ENCODE results near the gene ZBTB7B.

Gene ZBTB7B

DNA sequence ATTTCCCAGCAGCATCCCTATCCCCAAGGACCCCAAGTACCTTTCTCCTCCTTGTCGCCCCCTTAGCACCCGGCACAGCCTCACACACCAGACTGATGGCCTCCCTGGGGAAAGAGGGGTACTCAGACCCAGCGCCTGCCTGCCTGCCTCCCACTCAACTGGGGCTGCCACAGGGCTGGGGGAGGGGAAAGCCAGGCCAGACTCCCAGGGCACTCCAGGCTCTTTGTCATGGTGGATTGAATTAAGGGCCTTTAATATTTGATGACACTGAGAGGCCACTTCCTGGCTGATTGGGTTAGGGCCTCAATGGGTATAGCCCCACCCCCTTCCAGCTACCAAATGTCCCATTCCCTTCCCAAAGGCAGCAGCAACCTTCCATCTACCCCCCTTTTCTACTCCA is 33.9 kb upstream of the ZBTB7B start:
- TF ChIP-seq ZNF354C (tag by site-specific recombination; IDR thresholded peaks at IDR 0.05; ENCODE audit: borderline replicate concordance, low read depth) (no peak), ZFHX2 (tag by site-specific recombination; conservative IDR thresholded peaks at IDR 0.05) (peak; percentile 63), ZNF10 (tag by site-specific recombination; IDR thresholded peaks at IDR 0.05) (no peak)
- ChIA-PET CTCF (interaction anchor here (0.6 to 1.7 kb wide), 2 partner anchors 31 to 396 kb away, joined by 4 to 5 read pairs; no protein-coding TSS in a partner anchor), POLR2A (no interaction called here)
- Histone ChIP-seq H3K4me3 (ENCODE audit: low read depth, low read length) (no peak overlapping the region), H3K4me1 (ENCODE audit: control insufficient read depth, insufficient read depth, low read length) (peaks cover 12% of the 10 kb centered on the region), H3K27ac (ENCODE audit: extremely low read depth, low read depth, low read length) (no peak overlapping the region), H3K9me3 (ENCODE audit: control insufficient read depth, insufficient read depth, low read depth, low read length) (no peaks in the 10 kb centered on the region), H3K36me3 (ENCODE audit: control insufficient read depth in 2 of 2, insufficient read depth in 1 of 2, low read length in 2 of 2) (peaks cover 0 to 58% of the 10 kb centered on the region in 2 experiments; a peak in 1 of 3 replicates)

DNA sequence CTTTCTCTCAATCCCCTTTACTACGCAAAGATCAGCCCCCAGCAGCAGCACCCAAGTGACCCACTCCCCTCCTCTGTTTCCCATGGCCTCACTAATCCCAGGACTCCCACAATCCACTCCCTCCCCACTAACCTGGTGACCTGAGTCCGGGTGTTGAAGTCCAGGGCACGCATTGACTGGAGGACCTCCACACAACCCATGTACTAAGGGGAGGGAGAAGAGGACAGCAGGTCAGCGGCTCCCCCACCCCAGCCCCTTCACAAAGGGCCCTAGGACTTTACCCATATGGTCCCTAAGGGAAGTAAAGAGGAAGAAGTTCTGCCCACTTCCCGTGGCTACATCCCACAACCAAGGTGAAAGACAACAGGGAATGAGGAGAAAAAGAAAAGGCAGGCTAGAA is 33.4 kb upstream of the ZBTB7B start:
- peaks cover 0 to 53% of the 10 kb centered on the region in 2 experiments; a peak in 1 of 3 replicates for H3K36me3 ChIP-seq (ENCODE audit: control insufficient read depth in 2 of 2, insufficient read depth in 1 of 2, low read length in 2 of 2)
- ChIA-PET CTCF (interaction anchor here (0.6 to 2.0 kb wide), 3 partner anchors 30 to 396 kb away, joined by 4 to 10 read pairs (median 5); no protein-coding TSS in a partner anchor), POLR2A (no interaction called here)
- H3K4me1 ChIP-seq (ENCODE audit: control insufficient read depth, insufficient read depth, low read length): peaks cover 12% of the 10 kb centered on the region
- H3K9me3 ChIP-seq (ENCODE audit: control insufficient read depth, insufficient read depth, low read depth, low read length): no peaks in the 10 kb centered on the region
- H3K27ac ChIP-seq (ENCODE audit: extremely low read depth, low read depth, low read length): no peak overlapping the region
- TF ChIP-seq ZNF629 (tag by site-specific recombination; IDR thresholded peaks at IDR 0.05): no peak
- TF ChIP-seq OSR2 (tag by site-specific recombination; IDR thresholded peaks at IDR 0.05): no peak
- TF ChIP-seq ZIC2 (tag by site-specific recombination; IDR thresholded peaks at IDR 0.05): no peak
- TF ChIP-seq ZNF37A (tag by site-specific recombination; IDR thresholded peaks at IDR 0.05): no peak
- no peak for TF ChIP-seq ZNF658 (tag by site-specific recombination; IDR thresholded peaks at IDR 0.05)
- no peak for TF ChIP-seq ZBTB48 (tag by site-specific recombination; IDR thresholded peaks at IDR 0.05)
- no peak for TF ChIP-seq ZBTB8A (tag by site-specific recombination; IDR thresholded peaks at IDR 0.05)
- no peak for TF ChIP-seq ZNF292 (tag by site-specific recombination; IDR thresholded peaks at IDR 0.05; ENCODE audit: borderline replicate concordance, low read depth)
- no peak for TF ChIP-seq GLIS1 (tag by site-specific recombination; IDR thresholded peaks at IDR 0.05)
- TF ChIP-seq ZNF555 (tag by site-specific recombination; conservative IDR thresholded peaks at IDR 0.05): no peak
- TF ChIP-seq YY1 (tag by site-specific recombination; IDR thresholded peaks at IDR 0.05): no peak
- no peak for TF ChIP-seq ZNF324 (tag by site-specific recombination; IDR thresholded peaks at IDR 0.05)
- no peak for TF ChIP-seq KLF9 (tag by site-specific recombination; IDR thresholded peaks at IDR 0.05; ENCODE audit: low read depth)
- TF ChIP-seq ZNF571 (tag by site-specific recombination; IDR thresholded peaks at IDR 0.05): no peak
- TF ChIP-seq ZNF24 (tag by site-specific recombination; IDR thresholded peaks at IDR 0.05): no peak
- TF ChIP-seq BCL11B (tag by site-specific recombination; IDR thresholded peaks at IDR 0.05; ENCODE audit: low read depth): no peak
- no peak for TF ChIP-seq SCRT1 (tag by site-specific recombination; IDR thresholded peaks at IDR 0.05; ENCODE audit: borderline replicate concordance)
- TF ChIP-seq EGR2 (tag by site-specific recombination; IDR thresholded peaks at IDR 0.05; ENCODE audit: low read depth): no peak
- no peak for TF ChIP-seq SP7 (tag by site-specific recombination; IDR thresholded peaks at IDR 0.05)
- TF ChIP-seq ZNF114 (tag by site-specific recombination; IDR thresholded peaks at IDR 0.05): no peak
- H3K4me3 ChIP-seq (ENCODE audit: low read depth, low read length): no peak overlapping the region

DNA sequence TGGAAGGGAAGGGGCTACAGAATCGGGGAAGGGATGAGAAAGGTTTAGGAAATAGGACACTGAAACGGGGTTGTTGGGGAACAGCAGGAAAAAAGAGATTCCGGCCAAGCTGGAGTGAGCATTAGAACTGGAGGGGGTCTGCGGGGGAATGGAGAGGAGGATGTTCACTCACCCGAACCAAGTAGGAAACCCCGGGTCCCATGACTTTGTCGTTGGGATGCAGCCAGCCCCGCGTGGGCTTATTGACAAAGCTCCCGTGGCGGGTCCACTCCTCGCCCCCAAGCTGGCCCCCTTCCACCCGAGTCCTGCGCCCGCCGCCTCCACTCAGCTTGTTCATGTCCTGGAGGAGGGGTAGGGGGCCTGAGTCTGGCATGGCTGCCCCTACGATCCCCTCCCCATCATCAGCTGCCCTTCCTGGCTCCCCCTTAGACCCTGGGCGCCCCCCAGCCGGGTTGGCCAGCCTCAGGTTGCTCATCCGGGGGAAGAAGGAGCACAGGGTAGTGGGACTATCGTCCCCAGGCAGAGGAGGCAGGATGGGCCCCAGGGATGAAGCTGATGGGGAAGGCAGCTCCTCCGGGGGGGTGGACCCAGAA is 32.6 kb upstream of the ZBTB7B start:
- Histone ChIP-seq H3K9me3 (ENCODE audit: control insufficient read depth, insufficient read depth, low read depth, low read length) (no peaks in the 10 kb centered on the region), H3K4me3 (ENCODE audit: low read depth, low read length) (no peak overlapping the region), H3K4me1 (ENCODE audit: control insufficient read depth, insufficient read depth, low read length) (peaks cover 12% of the 10 kb centered on the region), H3K36me3 (ENCODE audit: control insufficient read depth in 2 of 2, insufficient read depth in 1 of 2, low read length in 2 of 2) (peaks cover 0 to 45% of the 10 kb centered on the region in 2 experiments; a peak in 1 of 3 replicates), H3K27ac (ENCODE audit: extremely low read depth, low read depth, low read length) (peak overlapping the region; percentile 32; the same call in 1 of the 2 replicates)
- peak; percentile 53; the same call in 1 of the 2 replicates for TF ChIP-seq ZFHX2 (tag by site-specific recombination; conservative IDR thresholded peaks at IDR 0.05)
- TF ChIP-seq ZBTB7A (tag by site-specific recombination; IDR thresholded peaks at IDR 0.05; ENCODE audit: low read depth): no peak
- peak; percentile 38; the same call in 1 of the 2 replicates for TF ChIP-seq EGR2 (tag by site-specific recombination; IDR thresholded peaks at IDR 0.05; ENCODE audit: low read depth)
- ChIA-PET POLR2A (interaction anchor here (1.1 to 6.0 kb wide), 9 partner anchors 8 to 81 kb away, joined by 4 to 69 read pairs (median 4); partner anchors contain the start of genes ADAM15, FLAD1, PBXIP1 and PMVK), CTCF (interaction anchor here (0.6 to 2.0 kb wide), 6 partner anchors 8 to 91 kb away, joined by 3 to 16 read pairs (median 6); partner anchors contain the start of gene PYGO2)

Measured in HEK293 (cell line).